ENCODE results near the gene CDC42EP5. TPM values are rescaled to one million over a fixed set of nuclear protein-coding genes. Genes with fewer than 3 reads are reported as not detected.

CDC42EP5 gene
- total RNA-seq, 6 experiments from 2014 or later, result 45.9 to 70.5 (median 56.9) TPM

- Mint-ChIP-seq H3K4me1 (ENCODE audit: low read depth) (peaks cover 13% of the 10 kb centered on the region), H3K27me3 (ENCODE audit: insufficient read depth) (peaks cover 3% of the 10 kb centered on the region), H3K27ac (no peak overlapping the region), H3K9me3 (no peaks in the 10 kb centered on the region), H3K36me3 (ENCODE audit: low read depth) (peaks cover 24% of the 10 kb centered on the region), H3K4me3 (no peak overlapping the region)
- TF ChIP-seq CTCF (IDR thresholded peaks at IDR 0.05), result no peak
- no peak for DNase-seq
These were observed 28.4 kb downstream of the CDC42EP5 start for GRCh38 chr19:54444737-54445136.

- no peak overlapping the region for H3K27ac Mint-ChIP-seq
- no peak overlapping the region for H3K4me3 Mint-ChIP-seq
- no peaks in the 10 kb centered on the region for H3K4me1 Mint-ChIP-seq (ENCODE audit: low read depth)
- H3K27me3 Mint-ChIP-seq (ENCODE audit: insufficient read depth), result peaks cover 1% of the 10 kb centered on the region
- TF ChIP-seq CTCF (IDR thresholded peaks at IDR 0.05), result no peak
- no peaks in the 10 kb centered on the region for H3K9me3 Mint-ChIP-seq
- H3K36me3 Mint-ChIP-seq (ENCODE audit: low read depth), result peaks cover 16% of the 10 kb centered on the region
- DNase-seq, result no peak
These were observed 32.5 kb downstream of the CDC42EP5 start for GRCh38 chr19:54440641-54441040.

GRCh38 chr19:54439174-54439851 lies 33.8 kb downstream of the CDC42EP5 start:
- no peaks in the 10 kb centered on the region for H3K9me3 Mint-ChIP-seq
- peaks cover 11% of the 10 kb centered on the region for H3K36me3 Mint-ChIP-seq (ENCODE audit: low read depth)
- DNase-seq, result no peak
- H3K27ac Mint-ChIP-seq, result no peak overlapping the region
- H3K4me1 Mint-ChIP-seq (ENCODE audit: low read depth), result no peaks in the 10 kb centered on the region; the same call in 1 of the 2 replicates
- H3K27me3 Mint-ChIP-seq (ENCODE audit: insufficient read depth), result peaks cover 3% of the 10 kb centered on the region
- TF ChIP-seq CTCF (IDR thresholded peaks at IDR 0.05), result peak; percentile 66
- no peak overlapping the region for H3K4me3 Mint-ChIP-seq

- no peak for DNase-seq
- H3K36me3 Mint-ChIP-seq (ENCODE audit: low read depth), result no peaks in the 10 kb centered on the region
- peaks cover 4% of the 10 kb centered on the region for H3K27me3 Mint-ChIP-seq (ENCODE audit: insufficient read depth)
- H3K4me3 Mint-ChIP-seq, result no peak overlapping the region
- no peaks in the 10 kb centered on the region for H3K9me3 Mint-ChIP-seq
- H3K27ac Mint-ChIP-seq, result no peak overlapping the region
- no peaks in the 10 kb centered on the region; the same call in 1 of the 2 replicates for H3K4me1 Mint-ChIP-seq (ENCODE audit: low read depth)
- TF ChIP-seq CTCF (IDR thresholded peaks at IDR 0.05), result no peak
These were observed 36.4 kb downstream of the CDC42EP5 start for GRCh38 chr19:54436628-54437252.

GRCh38 chr19:54436031-54436523 lies 37.0 kb downstream of the CDC42EP5 start:
- H3K9me3 Mint-ChIP-seq, result no peaks in the 10 kb centered on the region
- H3K27ac Mint-ChIP-seq, result no peak overlapping the region
- H3K4me3 Mint-ChIP-seq, result no peak overlapping the region
- TF ChIP-seq CTCF (IDR thresholded peaks at IDR 0.05), result no peak
- peaks cover 9% of the 10 kb centered on the region for H3K27me3 Mint-ChIP-seq (ENCODE audit: insufficient read depth)
- no peak for DNase-seq
- H3K4me1 Mint-ChIP-seq (ENCODE audit: low read depth), result no peaks in the 10 kb centered on the region; the same call in 1 of the 2 replicates
- H3K36me3 Mint-ChIP-seq (ENCODE audit: low read depth), result no peaks in the 10 kb centered on the region

All from HFFc6 (cell line).